Measurements from ENCODE around the gene ZNF148.

Gene ZNF148

GRCh38 chr3:125267460-125267859 lies 107.7 kb downstream of the ZNF148 start:
- no peaks in the 10 kb centered on the region for H3K4me1 ChIP-seq (ENCODE audit: control insufficient read depth, low read length)
- H3K9me3 ChIP-seq (ENCODE audit: control insufficient read depth, insufficient read depth, low read length), result no peaks in the 10 kb centered on the region
- no peaks in the 10 kb centered on the region for H3K27me3 ChIP-seq (ENCODE audit: control insufficient read depth, low read length)
- H3K79me2 ChIP-seq (ENCODE audit: control insufficient read depth, low read length), result peaks cover 7% of the 10 kb centered on the region
- no peak overlapping the region for H3K27ac ChIP-seq (ENCODE audit: low read depth, low read length)
- H3F3A ChIP-seq (ENCODE audit: control insufficient read depth, insufficient read depth), result no peaks in the 10 kb centered on the region
- TF ChIP-seq CTCF (IDR thresholded peaks at IDR 0.05; ENCODE audit: low read depth, low read length, poor library complexity, severe bottlenecking) (no peak), EZH2phosphoT487 (IDR thresholded peaks at IDR 0.05; ENCODE audit: borderline replicate concordance, low read length) (no peak)
- no peaks in the 10 kb centered on the region for H3K9me2 ChIP-seq (replicated peaks; ENCODE audit: control insufficient read depth, low read length)
- no peak overlapping the region for H3K4me2 ChIP-seq (ENCODE audit: low read length)
- H4K20me1 ChIP-seq (ENCODE audit: control insufficient read depth, insufficient read depth, low read depth, low read length), result no peaks in the 10 kb centered on the region
- peaks cover 9% of the 10 kb centered on the region for H3K36me3 ChIP-seq (ENCODE audit: control insufficient read depth, low read length)
- H3K4me3 ChIP-seq (ENCODE audit: low read length), result no peak overlapping the region

- Histone ChIP-seq H3K9me3 (ENCODE audit: control insufficient read depth, insufficient read depth, low read length) (no peaks in the 10 kb centered on the region), H3K36me3 (ENCODE audit: control insufficient read depth, low read length) (peaks cover 9% of the 10 kb centered on the region), H3K27me3 (ENCODE audit: control insufficient read depth, low read length) (no peaks in the 10 kb centered on the region), H3K4me3 (ENCODE audit: low read length) (no peak overlapping the region), H3F3A (ENCODE audit: control insufficient read depth, insufficient read depth) (no peaks in the 10 kb centered on the region), H4K20me1 (ENCODE audit: control insufficient read depth, insufficient read depth, low read depth, low read length) (no peaks in the 10 kb centered on the region), H3K27ac (ENCODE audit: low read depth, low read length) (no peak overlapping the region), H3K4me1 (ENCODE audit: control insufficient read depth, low read length) (no peaks in the 10 kb centered on the region), H3K4me2 (ENCODE audit: low read length) (no peak overlapping the region), H3K79me2 (ENCODE audit: control insufficient read depth, low read length) (peaks cover 7% of the 10 kb centered on the region), H3K9me2 (replicated peaks; ENCODE audit: control insufficient read depth, low read length) (no peaks in the 10 kb centered on the region)
- no peak for TF ChIP-seq EZH2phosphoT487 (IDR thresholded peaks at IDR 0.05; ENCODE audit: borderline replicate concordance, low read length)
- no peak for TF ChIP-seq CTCF (IDR thresholded peaks at IDR 0.05; ENCODE audit: low read depth, low read length, poor library complexity, severe bottlenecking)
Measured at GRCh38 chr3:125266971-125267370, 108.2 kb downstream of the ZNF148 start.

- H3F3A ChIP-seq (ENCODE audit: control insufficient read depth, insufficient read depth), result no peaks in the 10 kb centered on the region
- no peaks in the 10 kb centered on the region for H3K9me2 ChIP-seq (replicated peaks; ENCODE audit: control insufficient read depth, low read length)
- no peak overlapping the region for H3K27ac ChIP-seq (ENCODE audit: low read depth, low read length)
- no peaks in the 10 kb centered on the region for H3K27me3 ChIP-seq (ENCODE audit: control insufficient read depth, low read length)
- no peaks in the 10 kb centered on the region for H3K4me1 ChIP-seq (ENCODE audit: control insufficient read depth, low read length)
- H3K4me2 ChIP-seq (ENCODE audit: low read length), result no peak overlapping the region
- no peaks in the 10 kb centered on the region for H4K20me1 ChIP-seq (ENCODE audit: control insufficient read depth, insufficient read depth, low read depth, low read length)
- TF ChIP-seq EZH2phosphoT487 (IDR thresholded peaks at IDR 0.05; ENCODE audit: borderline replicate concordance, low read length) (no peak), CTCF (IDR thresholded peaks at IDR 0.05; ENCODE audit: low read depth, low read length, poor library complexity, severe bottlenecking) (no peak)
- peaks cover under 1% of the 10 kb centered on the region for H3K79me2 ChIP-seq (ENCODE audit: control insufficient read depth, low read length)
- H3K36me3 ChIP-seq (ENCODE audit: control insufficient read depth, low read length), result peaks cover 26% of the 10 kb centered on the region
- H3K4me3 ChIP-seq (ENCODE audit: low read length), result no peak overlapping the region
- H3K9me3 ChIP-seq (ENCODE audit: control insufficient read depth, insufficient read depth, low read length), result peaks cover 5% of the 10 kb centered on the region; the same call in 1 of the 2 replicates
Measured at GRCh38 chr3:125262161-125262560, 113.0 kb downstream of the ZNF148 start.

Data from DOHH2 (cell line).